ENCODE measurements around the gene LRRC10B. TPM values are rescaled to one million over a fixed set of nuclear protein-coding genes. Genes with fewer than 3 reads are reported as not detected.

The LRRC10B gene
- total RNA-seq, 1 experiment from 2014 or later: not detected

DNA sequence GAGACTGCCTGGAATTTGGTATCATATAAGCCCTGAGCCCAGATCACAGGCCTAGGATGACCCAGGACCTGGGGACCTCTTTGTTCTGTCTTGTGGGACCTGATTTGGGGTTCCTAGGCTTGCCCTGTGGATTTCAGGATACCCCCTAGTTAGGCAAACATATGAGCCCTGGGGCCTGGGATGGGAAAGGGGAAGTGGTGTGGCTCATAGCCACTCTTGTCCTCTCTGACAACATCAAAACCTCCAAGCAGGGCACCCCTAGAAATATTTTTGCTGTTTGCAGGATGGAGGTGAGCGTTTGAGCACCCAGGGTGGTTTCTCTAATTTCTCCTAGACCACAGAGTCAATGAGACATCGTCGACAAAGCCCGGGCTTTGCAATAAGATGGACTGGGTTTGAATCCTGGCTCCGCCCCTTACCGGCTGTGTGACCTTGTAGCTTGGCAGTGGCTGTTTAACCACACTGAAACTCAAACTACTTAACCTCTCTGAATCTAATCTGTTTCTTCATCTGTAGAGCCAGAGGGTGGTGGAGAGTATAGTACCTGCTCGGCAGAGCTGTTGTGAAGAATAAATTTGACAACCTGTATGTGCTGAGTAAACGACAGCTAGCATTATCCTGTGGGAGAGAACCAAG is 5.3 kb upstream of the LRRC10B start:
- H3K9me2 ChIP-seq (ENCODE audit: insufficient read depth): no peaks in the 10 kb centered on the region
- no peak overlapping the region for H2AFZ ChIP-seq (ENCODE audit: low read depth, low read length, poor library complexity, severe bottlenecking)
- H3K36me3 ChIP-seq (ENCODE audit: control insufficient read depth in 1 of 2, insufficient read depth in 2 of 2, low read length in 2 of 2): no peaks in the 10 kb centered on the region
- ChIA-PET POLR2A (no interaction called here), CTCF (interaction anchor here (1.1 to 1.4 kb wide), 2 partner anchors 14 to 21 kb away, joined by 3 to 5 read pairs; no protein-coding TSS in a partner anchor), RAD21 (ENCODE audit: low non-redundant PET in 1 of 2, low total read pairs in 2 of 2, uncharacterized antibody in 2 of 2, unreplicated experiment in 2 of 2) (no interaction called here)
- TF ChIP-seq EZH2phosphoT487 (IDR thresholded peaks at IDR 0.05; ENCODE audit: borderline replicate concordance) (no peak), SP1 (IDR thresholded peaks at IDR 0.05; ENCODE audit: low read depth) (no peak), YY1 (IDR thresholded peaks at IDR 0.05; ENCODE audit: extremely low read depth, insufficient replicate concordance, low read depth, low read length) (no peak), FOSL1 (IDR thresholded peaks at IDR 0.05; ENCODE audit: low read depth) (no peak), CBX3 (IDR thresholded peaks at IDR 0.05; ENCODE audit: low read depth) (no peak), TCF7L2 (IDR thresholded peaks at IDR 0.05; ENCODE audit: borderline replicate concordance, extremely low read depth, insufficient read depth, insufficient read length) (no peak), SRF (IDR thresholded peaks at IDR 0.05; ENCODE audit: low read depth) (no peak), RAD21 (IDR thresholded peaks at IDR 0.05; ENCODE audit: low read depth) (no peak), ZNF274 (IDR thresholded peaks at IDR 0.05; ENCODE audit: low read depth, low read length) (no peak), EZH2 (IDR thresholded peaks at IDR 0.05) (no peak), POLR2AphosphoS5 (IDR thresholded peaks at IDR 0.05; ENCODE audit: low read depth, low read length) (no peak)
- TF ChIP-seq, protein P1, sequence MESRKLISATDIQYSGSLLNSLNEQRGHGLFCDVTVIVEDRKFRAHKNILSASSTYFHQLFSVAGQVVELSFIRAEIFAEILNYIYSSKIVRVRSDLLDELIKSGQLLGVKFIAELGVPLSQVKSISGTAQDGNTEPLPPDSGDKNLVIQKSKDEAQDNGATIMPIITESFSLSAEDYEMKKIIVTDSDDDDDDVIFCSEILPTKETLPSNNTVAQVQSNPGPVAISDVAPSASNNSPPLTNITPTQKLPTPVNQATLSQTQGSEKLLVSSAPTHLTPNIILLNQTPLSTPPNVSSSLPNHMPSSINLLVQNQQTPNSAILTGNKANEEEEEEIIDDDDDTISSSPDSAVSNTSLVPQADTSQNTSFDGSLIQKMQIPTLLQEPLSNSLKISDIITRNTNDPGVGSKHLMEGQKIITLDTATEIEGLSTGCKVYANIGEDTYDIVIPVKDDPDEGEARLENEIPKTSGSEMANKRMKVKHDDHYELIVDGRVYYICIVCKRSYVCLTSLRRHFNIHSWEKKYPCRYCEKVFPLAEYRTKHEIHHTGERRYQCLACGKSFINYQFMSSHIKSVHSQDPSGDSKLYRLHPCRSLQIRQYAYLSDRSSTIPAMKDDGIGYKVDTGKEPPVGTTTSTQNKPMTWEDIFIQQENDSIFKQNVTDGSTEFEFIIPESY (IDR thresholded peaks at IDR 0.05; ENCODE audit: extremely low read depth, insufficient replicate concordance, low read length): no peak
- TF ChIP-seq, protein P2, sequence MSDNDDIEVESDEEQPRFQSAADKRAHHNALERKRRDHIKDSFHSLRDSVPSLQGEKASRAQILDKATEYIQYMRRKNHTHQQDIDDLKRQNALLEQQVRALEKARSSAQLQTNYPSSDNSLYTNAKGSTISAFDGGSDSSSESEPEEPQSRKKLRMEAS (IDR thresholded peaks at IDR 0.05): no peak
- H4K20me1 ChIP-seq (ENCODE audit: insufficient read depth): no peaks in the 10 kb centered on the region
- no peaks in the 10 kb centered on the region for H3K9me3 ChIP-seq (ENCODE audit: control insufficient read depth in 1 of 2, insufficient read depth in 1 of 2, low read depth in 1 of 2, low read length in 2 of 2)
- DNase-seq (ENCODE audit: low read depth, low spot score) (no peak), ATAC-seq (no peak)
- no peak overlapping the region for H3K4me2 ChIP-seq (ENCODE audit: low read length)
- peaks cover 7% of the 10 kb centered on the region; the same call in 1 of the 2 replicates for H3K27me3 ChIP-seq (ENCODE audit: insufficient read depth, low read length)
- no peak overlapping the region for H3K9ac ChIP-seq (ENCODE audit: low read length)
- BruUV-seq (replicated peaks): no TSS peak
- no peaks in the 10 kb centered on the region for H3K79me2 ChIP-seq (ENCODE audit: insufficient read depth, low read length)
- no peak overlapping the region for H3K4me3 ChIP-seq (replicated peaks in 1 of 2; ENCODE audit: low read depth in 1 of 2, low read length in 2 of 2)
- no peak overlapping the region for H3K27ac ChIP-seq (ENCODE audit: low read depth, low read length)
- intact Hi-C loops (cut with micrococcal nuclease): no loop called here
- H3K4me1 ChIP-seq (ENCODE audit: control insufficient read depth in 1 of 2, insufficient read depth in 2 of 2, low read length in 2 of 2): peaks cover 5 to 7% of the 10 kb centered on the region in 2 experiments; a peak in 2 of 4 replicates

Data from HCT116 (cell line).